ENCODE data around the gene NPIPB13. TPM values are rescaled to one million over a fixed set of nuclear protein-coding genes. Genes with fewer than 3 reads are reported as not detected.

NPIPB13 gene
- polyA plus RNA-seq, 1 of the 3 experiments (the other 2 are of a cell fraction) = 5.3 TPM

Small RNA genes within 50 kb of the gene (small RNA-seq; reads per million reads assigned to genes)
- gene AC106782.4 = 0 reads per million in 7 experiments

Other genes with a start within 250 kb of the NPIPB13 start
- gene DOC2A, start 237.5 kb downstream of the NPIPB13 start, polyA plus RNA-seq (2012; rRNA removed) = 10.3 and 10.4 TPM in 2 replicates
- not detected in 2 replicates for gene C16orf92, start 225.3 kb downstream of the NPIPB13 start, polyA plus RNA-seq (2012; rRNA removed)
- gene TLCD3B, start 217.2 kb downstream of the NPIPB13 start, polyA plus RNA-seq (2012; rRNA removed) = 2.3 and 3.8 TPM in 2 replicates
- gene ALDOA, start 182.7 kb downstream of the NPIPB13 start, polyA plus RNA-seq (2012; rRNA removed) = 437 and 641 TPM in 2 replicates
- gene PPP4C, start 172.5 kb downstream of the NPIPB13 start, polyA plus RNA-seq (2012; rRNA removed) = 325 and 339 TPM in 2 replicates
- gene TBX6, start 156.6 kb downstream of the NPIPB13 start, polyA plus RNA-seq (2012; rRNA removed) = 0.16 and 0.18 TPM in 2 replicates
- gene YPEL3, start 152.3 kb downstream of the NPIPB13 start, polyA plus RNA-seq (2012; rRNA removed) = 24.5 and 36.6 TPM in 2 replicates
- gene GDPD3, start 134.9 kb downstream of the NPIPB13 start, polyA plus RNA-seq (2012; rRNA removed) = 1.5 and 2.3 TPM in 2 replicates
- 65.6 and 67.3 TPM in 2 replicates for gene MAPK3, start 125.3 kb downstream of the NPIPB13 start, polyA plus RNA-seq (2012; rRNA removed)
- gene CORO1A, start 64.9 kb downstream of the NPIPB13 start, polyA plus RNA-seq (2012; rRNA removed) = 13.0 and 13.5 TPM in 2 replicates
- 660 and 726 TPM in 2 replicates for gene BOLA2B, start 54.8 kb downstream of the NPIPB13 start, polyA plus RNA-seq (2012; rRNA removed)
- 45.0 and 68.8 TPM in 2 replicates for gene SLX1A, start 54.6 kb downstream of the NPIPB13 start, polyA plus RNA-seq (2012; rRNA removed)
- 20.4 and 24.1 TPM in 2 replicates for gene SULT1A3, start 49.2 kb downstream of the NPIPB13 start, polyA plus RNA-seq (2012; rRNA removed)
- 80.8 and 85.3 TPM in 2 replicates for gene CD2BP2, start 106.8 kb upstream of the NPIPB13 start, polyA plus RNA-seq (2012; rRNA removed)
- gene TBC1D10B, start 122.0 kb upstream of the NPIPB13 start, polyA plus RNA-seq (2012; rRNA removed) = 15.7 and 20.5 TPM in 2 replicates
- 0.23 TPM in 1 of 2 replicates, not detected in the other for gene MYL11, start 126.3 kb upstream of the NPIPB13 start, polyA plus RNA-seq (2012; rRNA removed)
- 0.13 and 0.25 TPM in 2 replicates for gene SEPTIN1, start 134.1 kb upstream of the NPIPB13 start, polyA plus RNA-seq (2012; rRNA removed)
- 7.9 and 8.8 TPM in 2 replicates for gene ZNF48, start 146.9 kb upstream of the NPIPB13 start, polyA plus RNA-seq (2012; rRNA removed)
- gene ZNF771, start 159.1 kb upstream of the NPIPB13 start, polyA plus RNA-seq (2012; rRNA removed) = 20.4 and 21.7 TPM in 2 replicates
- 78.9 and 79.2 TPM in 2 replicates for gene DCTPP1, start 181.6 kb upstream of the NPIPB13 start, polyA plus RNA-seq (2012; rRNA removed)
- gene SEPHS2, start 197.4 kb upstream of the NPIPB13 start, polyA plus RNA-seq (2012; rRNA removed) = 30.8 and 36.3 TPM in 2 replicates
- gene ITGAL, start 224.3 kb upstream of the NPIPB13 start, polyA plus RNA-seq (2012; rRNA removed) = 0.12 and 0.28 TPM in 2 replicates